Neural progenitor cell (in vitro differentiated cells): Measurements from ENCODE around the gene VCL.

Experiments used
- CTCF ChIP-seq: fragments of 200-600 bp; sonication (generic); IDR thresholded peaks from 2 replicates; pipeline ENCODE4 v1.5.1; 2017; ENCODE audit warnings: antibody characterized with exemption, mild to moderate bottlenecking
- EZH2 ChIP-seq: fragments of 200-600 bp; sonication (generic); IDR thresholded peaks from 2 replicates; pipeline ENCODE4 v1.6.1; 2017; ENCODE audit warnings: antibody characterized with exemption, mild to moderate bottlenecking, moderate library complexity

DNA sequence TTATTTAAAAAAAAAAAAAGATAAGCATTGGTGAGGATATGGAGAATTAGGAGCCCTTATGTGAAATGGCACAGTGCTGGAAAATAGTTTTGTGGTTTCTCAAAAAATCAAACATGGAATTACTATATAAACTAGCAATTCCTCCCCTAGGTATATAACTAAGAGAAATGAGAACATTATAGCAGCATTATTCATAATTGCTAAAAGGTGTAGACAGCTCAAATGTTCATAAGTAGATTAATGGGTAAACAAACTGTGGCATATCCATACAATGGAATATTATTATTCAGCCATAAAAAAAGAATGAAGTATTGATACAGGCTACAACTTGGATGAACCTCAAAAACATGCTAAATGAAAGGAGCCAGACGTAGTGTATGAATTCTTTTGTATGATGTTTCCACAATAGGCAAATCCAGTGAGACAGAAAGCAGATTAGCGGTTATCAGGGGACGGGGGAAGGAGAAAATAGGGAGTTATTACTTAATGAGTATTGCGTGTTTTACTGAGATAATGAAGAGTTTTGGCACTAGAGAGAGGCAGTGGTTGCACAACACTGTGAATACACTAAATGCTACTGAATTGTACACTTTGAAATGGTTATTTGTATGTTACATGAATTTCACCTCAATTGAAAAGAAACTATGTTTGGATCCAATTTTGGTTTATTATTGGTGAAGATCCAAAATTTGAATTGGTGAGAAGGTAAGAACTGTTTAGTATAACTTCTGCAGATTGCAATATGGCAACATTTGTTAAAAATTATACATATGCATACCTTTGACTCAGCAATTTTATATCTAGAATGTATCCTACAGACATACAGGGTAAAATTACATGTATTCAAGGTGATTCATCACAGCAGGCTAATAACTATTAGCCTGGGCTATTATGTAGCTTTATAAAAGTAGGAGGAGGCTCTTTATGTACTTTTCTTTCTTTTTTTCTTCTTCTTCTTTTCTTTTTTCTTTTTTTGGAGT lies 69.7 kb downstream of the VCL start:
- TF ChIP-seq CTCF, result no peak
- TF ChIP-seq EZH2, result no peak
